CD4-positive, alpha-beta T cell (primary cell): ENCODE results near the gene RASGRP3. TPM values are rescaled to one million over a fixed set of nuclear protein-coding genes. Genes with fewer than 3 reads are reported as not detected.

ENCODE experiments used
- ATAC-seq: fragments of 200-7000 bp; cut with Tn5 transposase; one replicate; pipeline ENCODE4 v1.10.0; 2022; ENCODE audit warnings: mild to moderate bottlenecking; ENCODE audit not compliant: poor library complexity
- CTCF ChIA-PET: fragments of 350-600 bp; sonication (Branson Sonifier 250); formaldehyde crosslinking; loops from one replicate; lab custom pipeline; 2021; ENCODE audit warnings: antibody characterized with exemption, inconsistent platforms; lab: Charles Lee
- POLR2A ChIA-PET: fragments of 350-600 bp; sonication (Branson Sonifier 250); formaldehyde crosslinking; loops from one replicate; lab custom pipeline; 2021; ENCODE audit warnings: antibody characterized with exemption, inconsistent platforms; lab: Charles Lee
- DNase-seq, 14 experiments: peaks; one replicate each; pipeline ENCODE4 v3.0.0-alpha.2; 2013 to 2020; ENCODE audit warnings: mixed read lengths in 2 of 14
- H3K27ac ChIP-seq, 2 donors: one replicate each; pipeline versions ENCODE4 v1.5.1 to v1.7.0; 2013; ENCODE audit warnings: low read length in 2 of 2, low read depth in 1 of 2, mild to moderate bottlenecking in 1 of 2
- H3K27me3 ChIP-seq, 2 experiments: 1 replicate in 1 of 2; 2 replicates in 1 of 2; pipeline versions ENCODE4 v1.6.1 to v1.7.0; 2013; ENCODE audit warnings: low read length in 2 of 2, control low read depth in 1 of 2, mild to moderate bottlenecking in 1 of 2, moderate library complexity in 1 of 2; ENCODE audit not compliant: insufficient read depth in 2 of 2, control insufficient read depth in 1 of 2
- H3K36me3 ChIP-seq: one replicate; pipeline ENCODE4 v1.6.1; 2013; ENCODE audit warnings: low read length, control low read depth; ENCODE audit not compliant: insufficient read depth
- H3K4me1 ChIP-seq: one replicate; pipeline ENCODE4 v1.6.1; 2013; ENCODE audit warnings: low read length, control low read depth; ENCODE audit not compliant: insufficient read depth
- H3K4me3 ChIP-seq: one replicate; pipeline ENCODE4 v1.5.1; 2013; ENCODE audit warnings: mild to moderate bottlenecking, low read length, moderate library complexity
- H3K9me3 ChIP-seq, 2 experiments: 1 replicate in 1 of 2; 2 replicates in 1 of 2; pipeline versions ENCODE4 v1.6.1 to v1.7.0; 2013; ENCODE audit warnings: low read length in 2 of 2, mild to moderate bottlenecking in 2 of 2, control low read depth in 1 of 2, moderate library complexity in 1 of 2; ENCODE audit not compliant: control insufficient read depth in 1 of 2, insufficient read depth in 1 of 2
- H3K27ac Mint-ChIP-seq: one replicate; pipeline ENCODE4 v1.8.0; 2020; ENCODE audit warnings: mixed read lengths
- H3K27me3 Mint-ChIP-seq: one replicate; pipeline ENCODE4 v1.8.0; 2021; ENCODE audit warnings: mixed read lengths
- H3K36me3 Mint-ChIP-seq: one replicate; pipeline ENCODE4 v1.8.0; 2021; ENCODE audit warnings: low read depth, mixed read lengths
- H3K4me1 Mint-ChIP-seq: one replicate; pipeline ENCODE4 v1.8.0; 2021; ENCODE audit warnings: low read depth, mixed read lengths
- H3K4me3 Mint-ChIP-seq: one replicate; pipeline ENCODE4 v1.8.0; 2020; ENCODE audit warnings: mild to moderate bottlenecking, mixed read lengths
- H3K9me3 Mint-ChIP-seq: one replicate; pipeline ENCODE4 v1.8.0; 2020; ENCODE audit warnings: mixed read lengths
- intact Hi-C, 2 experiments: fragments of 100-400 bp; cut with DNase I in 1 of 2; cut with micrococcal nuclease in 1 of 2; formaldehyde crosslinking; loops; one replicate each; pipeline versions ENCODE4 v1.15.1 to v1.9.0; 2023 to 2025; cut with DNase I, micrococcal nuclease
- total RNA-seq, 174 experiments: library from RNA in 2 of 174; stranded (reverse) in 2 of 174; gene quantifications; one replicate each; pipeline ENCODE4 v1.2.3 and lab custom pipeline; 2021 to 2026
- TF ChIP-seq, protein P1 (sequence below): fragments of 200-600 bp; IDR thresholded peaks from one replicate; pipeline ENCODE4 v1.8.0; 2022; ENCODE audit warnings: antibody characterized with exemption, mild to moderate bottlenecking

RASGRP3 gene
- total RNA-seq, 2 experiments from 2014 or later, result 5.7 to 7.9 TPM

- ChIA-PET CTCF (no interaction called here), POLR2A (interaction anchor here (1.1 kb wide), 1 partner anchor 9 kb away, joined by 3 read pairs; no protein-coding TSS in a partner anchor)
- Mint-ChIP-seq H3K4me1 (peaks cover under 1% of the 10 kb centered on the region), H3K27me3 (peaks cover 3% of the 10 kb centered on the region), H3K4me3 (no peak overlapping the region), H3K36me3 (no peaks in the 10 kb centered on the region), H3K9me3 (no peaks in the 10 kb centered on the region), H3K27ac (no peak overlapping the region)
- ATAC-seq, result no peak
- Histone ChIP-seq H3K9me3 (no peaks in the 10 kb centered on the region), H3K27me3 (no peaks in the 10 kb centered on the region), H3K27ac (no peak overlapping the region), H3K4me3 (no peak overlapping the region), H3K36me3 (no peaks in the 10 kb centered on the region), H3K4me1 (peaks cover 5% of the 10 kb centered on the region)
- DNase-seq, result no peak
- intact Hi-C loops, result no loop called here
- TF ChIP-seq, protein P1, sequence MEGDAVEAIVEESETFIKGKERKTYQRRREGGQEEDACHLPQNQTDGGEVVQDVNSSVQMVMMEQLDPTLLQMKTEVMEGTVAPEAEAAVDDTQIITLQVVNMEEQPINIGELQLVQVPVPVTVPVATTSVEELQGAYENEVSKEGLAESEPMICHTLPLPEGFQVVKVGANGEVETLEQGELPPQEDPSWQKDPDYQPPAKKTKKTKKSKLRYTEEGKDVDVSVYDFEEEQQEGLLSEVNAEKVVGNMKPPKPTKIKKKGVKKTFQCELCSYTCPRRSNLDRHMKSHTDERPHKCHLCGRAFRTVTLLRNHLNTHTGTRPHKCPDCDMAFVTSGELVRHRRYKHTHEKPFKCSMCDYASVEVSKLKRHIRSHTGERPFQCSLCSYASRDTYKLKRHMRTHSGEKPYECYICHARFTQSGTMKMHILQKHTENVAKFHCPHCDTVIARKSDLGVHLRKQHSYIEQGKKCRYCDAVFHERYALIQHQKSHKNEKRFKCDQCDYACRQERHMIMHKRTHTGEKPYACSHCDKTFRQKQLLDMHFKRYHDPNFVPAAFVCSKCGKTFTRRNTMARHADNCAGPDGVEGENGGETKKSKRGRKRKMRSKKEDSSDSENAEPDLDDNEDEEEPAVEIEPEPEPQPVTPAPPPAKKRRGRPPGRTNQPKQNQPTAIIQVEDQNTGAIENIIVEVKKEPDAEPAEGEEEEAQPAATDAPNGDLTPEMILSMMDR, result no peak
Measured at GRCh38 chr2:33605056-33605455, 128.6 kb downstream of the RASGRP3 start.

DNA sequence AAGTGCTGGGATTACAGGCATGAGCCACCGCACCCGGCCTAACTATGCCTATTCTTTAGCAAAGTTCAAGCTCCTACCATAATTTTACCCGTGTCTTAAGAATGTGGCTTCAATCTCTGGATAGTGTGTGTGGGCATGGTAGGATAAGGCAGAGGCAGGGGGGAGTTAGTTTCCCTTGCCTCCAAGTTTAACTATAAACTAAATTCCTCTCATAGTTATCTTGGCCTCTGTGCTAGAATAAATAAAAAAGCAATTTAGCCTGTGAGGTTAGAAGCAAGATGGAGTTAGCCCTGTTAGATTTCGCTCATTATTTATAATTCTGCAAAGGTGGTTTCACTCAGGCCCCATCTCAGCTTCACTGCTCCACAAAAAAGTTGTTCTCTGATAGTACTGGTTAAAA lies 129.7 kb downstream of the RASGRP3 start:
- Histone ChIP-seq H3K9me3 (no peaks in the 10 kb centered on the region), H3K27me3 (no peaks in the 10 kb centered on the region), H3K4me1 (no peaks in the 10 kb centered on the region), H3K36me3 (no peaks in the 10 kb centered on the region), H3K27ac (no peak overlapping the region), H3K4me3 (no peak overlapping the region)
- H3K27me3 Mint-ChIP-seq, result peaks cover 3% of the 10 kb centered on the region
- H3K4me3 Mint-ChIP-seq, result no peak overlapping the region
- no peak for DNase-seq
- H3K9me3 Mint-ChIP-seq, result no peaks in the 10 kb centered on the region
- TF ChIP-seq, protein P1, result no peak
- no peak for ATAC-seq
- no peaks in the 10 kb centered on the region for H3K36me3 Mint-ChIP-seq
- H3K4me1 Mint-ChIP-seq, result no peaks in the 10 kb centered on the region
- ChIA-PET POLR2A (no interaction called here), CTCF (no interaction called here)
- intact Hi-C loops, result no loop called here
- no peak overlapping the region for H3K27ac Mint-ChIP-seq

DNA sequence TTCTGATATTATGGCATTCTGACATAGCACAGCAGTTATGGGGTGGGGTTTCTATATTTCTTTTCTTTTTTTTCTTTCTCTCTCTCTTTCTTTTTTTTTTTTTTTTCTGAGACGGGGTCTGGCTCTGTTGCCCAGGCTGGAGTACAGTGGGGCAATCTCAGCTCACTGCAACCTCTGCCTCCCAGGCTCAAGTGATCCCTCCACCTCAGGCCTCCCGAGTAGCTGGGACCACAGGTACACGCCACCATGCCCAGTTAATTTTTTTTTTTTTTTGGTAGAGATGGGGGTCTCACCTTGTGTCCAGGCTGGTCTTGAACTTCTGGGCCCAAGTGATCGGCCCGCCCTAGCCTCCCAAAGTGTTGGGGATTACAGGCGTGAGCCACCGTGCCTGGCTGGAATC lies 130.2 kb downstream of the RASGRP3 start:
- H3K36me3 Mint-ChIP-seq, result no peaks in the 10 kb centered on the region
- Histone ChIP-seq H3K4me1 (no peaks in the 10 kb centered on the region), H3K27me3 (no peaks in the 10 kb centered on the region), H3K36me3 (no peaks in the 10 kb centered on the region), H3K9me3 (peaks cover 0 to 2% of the 10 kb centered on the region in 2 experiments), H3K27ac (no peak overlapping the region), H3K4me3 (no peak overlapping the region)
- no peak for DNase-seq
- no peak overlapping the region for H3K4me3 Mint-ChIP-seq
- no peak for ATAC-seq
- peaks cover 3% of the 10 kb centered on the region for H3K27me3 Mint-ChIP-seq
- H3K27ac Mint-ChIP-seq, result no peak overlapping the region
- no peaks in the 10 kb centered on the region for H3K4me1 Mint-ChIP-seq
- intact Hi-C loops, result no loop called here
- ChIA-PET CTCF (no interaction called here), POLR2A (no interaction called here)
- TF ChIP-seq, protein P1, result no peak
- H3K9me3 Mint-ChIP-seq, result no peaks in the 10 kb centered on the region
